HG02798 (cell line): ENCODE measurements around the gene SGSM2.
"Not testable (repeated sequence)": the region's sequence is repeated elsewhere in the genome, so short reads cannot be mapped to it uniquely, and the experiment has no call there.

ENCODE experiments used
- ATAC-seq: cut with Tn5 transposase; IDR thresholded peaks from one replicate; pipeline ENCODE4 v1.9.1; 2021; ENCODE audit warnings: mild to moderate bottlenecking; ENCODE audit not compliant: unreplicated experiment, poor library complexity

The SGSM2 gene

GRCh38 chr17:2336852-2337543 is at the start of gene SGSM2:
SGSM2 (plus strand) TSS chr17:2337501; CDS start chr17:2337689, 188 bp downstream.
- peak; percentile 37 for ATAC-seq

- no peak for ATAC-seq
Measured at GRCh38 chr17:2289878-2290478, 47.3 kb upstream of the SGSM2 start.

- ATAC-seq = no peak
Measured at GRCh38 chr17:2292100-2292499, 45.2 kb upstream of the SGSM2 start.

GRCh38 chr17:2295575-2295974 is 41.7 kb upstream of the SGSM2 start:
- no peak for ATAC-seq

- no peak for ATAC-seq
Measured at GRCh38 chr17:2297023-2297422, 40.3 kb upstream of the SGSM2 start.

GRCh38 chr17:2299136-2299535 is 38.2 kb upstream of the SGSM2 start:
- no peak for ATAC-seq

- no peak for ATAC-seq
Measured at GRCh38 chr17:2299756-2300155, 37.5 kb upstream of the SGSM2 start.

GRCh38 chr17:2302778-2303203 is 34.5 kb upstream of the SGSM2 start:
- no peak for ATAC-seq

GRCh38 chr17:2303204-2304188 is 33.8 kb upstream of the SGSM2 start, which contains the start of the genes SMG6 and SRR:
SMG6 (minus strand) TSS chr17:2303785; CDS start chr17:2303720, 65 bp downstream.
SRR (plus strand) TSS chr17:2303950; CDS start chr17:2315561, 11,611 bp downstream.
- peak; percentile 87 for ATAC-seq

- no peak for ATAC-seq
Measured at GRCh38 chr17:2304931-2305330, 32.4 kb upstream of the SGSM2 start.

GRCh38 chr17:2309338-2310154 is 27.8 kb upstream of the SGSM2 start:
- no peak for ATAC-seq

GRCh38 chr17:2312736-2313135 is 24.6 kb upstream of the SGSM2 start:
- ATAC-seq = no peak

GRCh38 chr17:2316916-2317205 is 20.4 kb upstream of the SGSM2 start:
- ATAC-seq = not testable (repeated sequence)

GRCh38 chr17:2317796-2318195 is 19.5 kb upstream of the SGSM2 start:
- ATAC-seq = no peak

GRCh38 chr17:2319051-2319450 is 18.2 kb upstream of the SGSM2 start:
- no peak for ATAC-seq

GRCh38 chr17:2321399-2321798 is 15.9 kb upstream of the SGSM2 start:
- ATAC-seq = no peak

GRCh38 chr17:2323629-2324314 is 13.5 kb upstream of the SGSM2 start:
- no peak for ATAC-seq

GRCh38 chr17:2331303-2331702 is 6.0 kb upstream of the SGSM2 start:
- no peak for ATAC-seq

- ATAC-seq = no peak
Measured at GRCh38 chr17:2335726-2336214, 1.5 kb upstream of the SGSM2 start.
